OCI-LY7 (cell line): Measurements from ENCODE around the gene FAM114A1.
A peak's percentile ranks its signal among the peaks of the same experiment; 100 is the strongest.

ENCODE experiments used
- CTCF ChIP-seq: fragments of 200-600 bp; sonication (generic); conservative IDR thresholded peaks from 2 replicates; pipeline ENCODE4 v1.5.1; 2014; ENCODE audit warnings: mild to moderate bottlenecking, antibody characterized with exemption, low read length, moderate library complexity, mixed read lengths
- EZH2phosphoT487 ChIP-seq: fragments of 200-600 bp; sonication (generic); IDR thresholded peaks from 2 replicates; pipeline ENCODE4 v1.6.1; 2018; ENCODE audit warnings: low read depth, borderline replicate concordance, mild to moderate bottlenecking, mixed run types, antibody characterized with exemption, low read length, moderate library complexity, mixed read lengths

DNA sequence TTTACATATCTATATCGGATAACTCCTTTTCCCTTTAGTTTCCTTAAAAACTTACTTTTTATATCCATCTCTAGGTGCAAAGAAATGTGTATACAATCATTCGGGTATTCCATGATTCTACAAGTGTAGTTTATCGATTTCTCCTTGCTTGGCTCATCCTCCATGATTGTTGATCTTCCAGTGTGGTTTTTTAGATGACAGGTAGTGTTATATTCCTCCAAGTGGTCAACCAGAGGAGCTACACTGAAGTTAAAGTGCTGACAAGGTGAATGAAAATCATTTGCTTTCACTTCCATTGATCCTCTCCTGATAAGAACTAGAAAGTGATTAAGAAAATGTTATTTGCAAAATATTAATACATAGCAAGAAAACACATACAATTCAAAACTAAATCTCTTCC lies 126.1 kb downstream of the FAM114A1 start:
- TF ChIP-seq CTCF = peak; percentile 36; the same call in 1 of the 2 replicates
- TF ChIP-seq EZH2phosphoT487 = no peak
